Omental fat pad (tissue), 4 donors: ENCODE measurements around the gene ADAM29. TPM values are rescaled to one million over a fixed set of nuclear protein-coding genes. Genes with fewer than 3 reads are reported as not detected.
"Not testable (repeated sequence)": the region's sequence is repeated elsewhere in the genome, so short reads cannot be mapped to it uniquely, and the experiment has no call there.

Experiments used
- ATAC-seq: fragments of 150-250 bp; one replicate; pipeline ENCODE4 v1.9.1; 2016; ENCODE audit warnings: mild to moderate bottlenecking, moderate library complexity; ENCODE audit not compliant: low FRiP score
- DNase-seq: peaks from one replicate; pipeline ENCODE4 v3.0.0-alpha.2; 2019; ENCODE audit warnings: low spot score
- CTCF ChIP-seq, 3 donors: fragments of 450-650 bp; IDR thresholded peaks; one replicate each; pipeline ENCODE4 v1.5.1; 2016 to 2017; ENCODE audit warnings: antibody characterized with exemption in 3 of 3, mild to moderate bottlenecking in 3 of 3, moderate library complexity in 2 of 3
- total RNA-seq, 4 donors: library from RNA; depleted of rRNA; stranded (reverse); fragments of >200 nt; gene quantifications; one replicate each; pipeline ENCODE4 v1.1.0, GENCODE V29; 2016

ADAM29 gene
- total RNA-seq, 4 donors from 2014 or later: not detected

GRCh38 chr4:174946246-174946645 is 28.1 kb downstream of the ADAM29 start:
- no peak for DNase-seq
- TF ChIP-seq CTCF (IDR thresholded peaks at IDR 0.05): no peak
- ATAC-seq: no peak

DNA sequence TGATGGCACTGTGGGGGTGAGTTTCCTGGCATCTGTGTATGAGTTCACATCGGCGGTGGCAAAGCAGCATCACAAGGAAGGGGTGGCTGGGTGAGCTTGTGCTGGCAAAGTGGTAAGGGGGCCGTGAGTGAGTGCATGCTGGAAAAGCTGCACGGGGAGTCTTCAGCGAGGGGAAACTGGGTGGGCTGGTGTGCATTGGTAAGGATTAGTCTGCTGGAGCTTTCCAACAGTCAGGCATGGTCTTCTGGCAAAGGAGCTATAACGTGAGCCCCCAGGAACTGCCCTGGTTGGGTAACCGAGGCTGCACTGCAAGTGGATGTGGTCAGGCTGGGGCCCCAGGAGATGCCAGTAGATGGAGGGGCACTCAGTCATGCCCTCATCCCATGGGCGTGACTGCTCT is 30.7 kb downstream of the ADAM29 start:
- no peak for TF ChIP-seq CTCF (IDR thresholded peaks at IDR 0.05)
- ATAC-seq (no peak), DNase-seq (no peak)

GRCh38 chr4:174972911-174973310 is 54.8 kb downstream of the ADAM29 start:
- no peak for TF ChIP-seq CTCF (IDR thresholded peaks at IDR 0.05)
- DNase-seq: no peak
- ATAC-seq: no peak

DNA sequence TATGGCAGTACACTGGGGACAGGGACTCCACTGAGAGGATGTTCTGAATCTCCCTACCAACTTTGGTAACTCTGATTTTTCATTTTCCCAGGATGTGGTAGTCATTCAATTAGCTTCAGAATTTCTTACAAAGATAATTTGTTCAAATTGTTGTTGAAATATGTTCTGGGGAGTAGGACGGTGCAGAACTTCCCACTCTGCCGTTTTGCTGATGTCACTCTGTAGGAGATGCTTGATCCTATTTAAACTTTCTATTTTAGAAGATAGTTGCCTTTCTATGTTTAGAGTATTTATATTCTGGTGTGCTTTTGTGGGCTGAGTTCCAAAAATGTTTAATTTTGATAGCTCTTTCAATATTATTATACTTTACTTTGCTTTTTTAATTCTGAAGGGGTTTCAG is 55.2 kb downstream of the ADAM29 start:
- ATAC-seq: no peak
- TF ChIP-seq CTCF (IDR thresholded peaks at IDR 0.05): no peak
- no peak for DNase-seq

- no peak for DNase-seq
- ATAC-seq: no peak
- TF ChIP-seq CTCF (IDR thresholded peaks at IDR 0.05): no peak
These were observed 65.1 kb downstream of the ADAM29 start for GRCh38 chr4:174983128-174983750.

- ATAC-seq: not testable (repeated sequence)
These were observed 65.7 kb downstream of the ADAM29 start for GRCh38 chr4:174983870-174984269.

GRCh38 chr4:174989791-174990190 is 71.6 kb downstream of the ADAM29 start:
- ATAC-seq (no peak), DNase-seq (no peak)
- no peak for TF ChIP-seq CTCF (IDR thresholded peaks at IDR 0.05)

More at GRCh38 chr4:174983870-174984269, 65.7 kb downstream of the ADAM29 start:
- DNase-seq: not testable (repeated sequence)
